ENCODE measurements around the gene GCSH.
A peak's percentile ranks its signal among the peaks of the same experiment; 100 is the strongest.

GCSH gene

DNA sequence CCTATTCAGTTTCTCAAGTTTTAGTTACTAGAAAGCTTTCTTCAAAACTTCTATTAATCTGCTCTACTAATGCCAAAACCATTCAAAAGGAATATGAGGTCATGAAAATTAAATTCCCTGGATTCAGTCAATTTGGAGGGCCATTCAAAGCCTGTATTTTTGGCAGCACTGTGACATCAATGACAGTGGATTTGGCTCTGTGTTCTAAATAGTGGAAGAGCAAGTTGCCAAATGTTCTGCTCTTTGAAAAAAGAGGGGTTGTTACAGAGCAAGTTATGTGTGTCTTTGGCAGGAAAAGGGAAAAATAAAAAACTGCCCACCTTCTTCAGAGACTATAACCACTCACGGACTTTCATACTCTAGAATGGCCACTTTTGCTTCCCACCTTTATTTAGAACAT is 16.0 kb downstream of the GCSH start:
- Mint-ChIP-seq H3K36me3 (ENCODE audit: low read depth) (peaks cover 26% of the 10 kb centered on the region), H3K9me3 (no peaks in the 10 kb centered on the region), H3K27me3 (ENCODE audit: low read depth, poor library complexity) (no peaks in the 10 kb centered on the region), H3K27ac (no peak overlapping the region), H3K4me3 (no peak overlapping the region), H3K4me1 (peaks cover 10% of the 10 kb centered on the region)
- DNase-seq = no peak
- TF ChIP-seq, protein P1, sequence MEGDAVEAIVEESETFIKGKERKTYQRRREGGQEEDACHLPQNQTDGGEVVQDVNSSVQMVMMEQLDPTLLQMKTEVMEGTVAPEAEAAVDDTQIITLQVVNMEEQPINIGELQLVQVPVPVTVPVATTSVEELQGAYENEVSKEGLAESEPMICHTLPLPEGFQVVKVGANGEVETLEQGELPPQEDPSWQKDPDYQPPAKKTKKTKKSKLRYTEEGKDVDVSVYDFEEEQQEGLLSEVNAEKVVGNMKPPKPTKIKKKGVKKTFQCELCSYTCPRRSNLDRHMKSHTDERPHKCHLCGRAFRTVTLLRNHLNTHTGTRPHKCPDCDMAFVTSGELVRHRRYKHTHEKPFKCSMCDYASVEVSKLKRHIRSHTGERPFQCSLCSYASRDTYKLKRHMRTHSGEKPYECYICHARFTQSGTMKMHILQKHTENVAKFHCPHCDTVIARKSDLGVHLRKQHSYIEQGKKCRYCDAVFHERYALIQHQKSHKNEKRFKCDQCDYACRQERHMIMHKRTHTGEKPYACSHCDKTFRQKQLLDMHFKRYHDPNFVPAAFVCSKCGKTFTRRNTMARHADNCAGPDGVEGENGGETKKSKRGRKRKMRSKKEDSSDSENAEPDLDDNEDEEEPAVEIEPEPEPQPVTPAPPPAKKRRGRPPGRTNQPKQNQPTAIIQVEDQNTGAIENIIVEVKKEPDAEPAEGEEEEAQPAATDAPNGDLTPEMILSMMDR (IDR thresholded peaks at IDR 0.05) = no peak

DNA sequence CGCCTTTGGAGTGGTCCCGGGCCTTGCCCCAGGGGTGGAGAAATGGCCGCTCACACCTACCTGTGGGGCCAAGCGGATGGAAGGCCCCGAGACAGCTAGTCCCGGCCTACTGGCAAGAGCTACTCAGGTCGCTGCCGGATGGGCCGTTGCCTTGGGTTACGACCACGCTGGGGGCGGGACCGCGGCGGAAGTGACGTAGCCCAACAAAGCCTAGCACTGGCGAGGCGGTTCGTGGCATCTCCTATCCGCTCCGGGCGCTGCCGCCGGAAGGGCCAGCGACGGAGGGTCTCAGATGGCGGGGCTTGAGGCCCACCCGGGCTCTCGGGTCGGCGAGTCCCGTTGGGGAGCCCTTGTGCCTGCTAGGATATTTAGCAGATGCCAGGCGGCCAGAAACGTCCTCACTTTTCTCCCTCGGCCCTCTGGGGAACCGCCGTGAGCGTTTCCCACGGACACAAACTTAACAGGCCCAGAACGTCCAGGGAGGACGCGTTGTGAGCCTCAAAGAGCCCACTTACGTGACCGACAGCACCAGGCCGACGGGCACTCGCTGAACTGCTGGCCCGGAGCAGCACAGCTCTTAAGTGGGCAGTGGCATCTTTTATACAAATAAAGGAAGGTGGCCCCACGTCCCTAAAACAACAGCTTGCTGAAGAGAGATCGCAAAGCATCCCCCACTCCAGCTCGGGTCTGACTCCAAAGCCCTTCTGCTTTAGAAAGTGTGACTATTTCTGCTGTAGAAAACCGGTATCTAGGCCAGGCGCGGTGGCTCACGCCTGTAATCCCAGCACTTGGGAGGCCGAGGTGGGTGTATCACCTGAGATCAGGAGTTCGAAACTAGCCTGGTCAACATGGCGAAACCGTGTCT is 18.9 kb downstream of the GCSH start, which contains the start of gene C16orf46:
C16orf46 (minus strand) TSS at position 163 of the 865 bp plus-strand sequence. CDS start 13,283 bp downstream, outside the sequence.
- no peaks in the 10 kb centered on the region for H3K27me3 Mint-ChIP-seq (ENCODE audit: low read depth, poor library complexity)
- H3K4me3 Mint-ChIP-seq = no peak within 1 kb of the TSS
- TF ChIP-seq, protein P1 (IDR thresholded peaks at IDR 0.05) = no peak
- H3K36me3 Mint-ChIP-seq (ENCODE audit: low read depth) = peaks cover 33% of the 10 kb centered on the region
- peak; percentile 99 for DNase-seq
- H3K4me1 Mint-ChIP-seq = peaks cover 10% of the 10 kb centered on the region
- H3K9me3 Mint-ChIP-seq = no peaks in the 10 kb centered on the region
- H3K27ac Mint-ChIP-seq = peak within 1 kb of the TSS; percentile 99

DNA sequence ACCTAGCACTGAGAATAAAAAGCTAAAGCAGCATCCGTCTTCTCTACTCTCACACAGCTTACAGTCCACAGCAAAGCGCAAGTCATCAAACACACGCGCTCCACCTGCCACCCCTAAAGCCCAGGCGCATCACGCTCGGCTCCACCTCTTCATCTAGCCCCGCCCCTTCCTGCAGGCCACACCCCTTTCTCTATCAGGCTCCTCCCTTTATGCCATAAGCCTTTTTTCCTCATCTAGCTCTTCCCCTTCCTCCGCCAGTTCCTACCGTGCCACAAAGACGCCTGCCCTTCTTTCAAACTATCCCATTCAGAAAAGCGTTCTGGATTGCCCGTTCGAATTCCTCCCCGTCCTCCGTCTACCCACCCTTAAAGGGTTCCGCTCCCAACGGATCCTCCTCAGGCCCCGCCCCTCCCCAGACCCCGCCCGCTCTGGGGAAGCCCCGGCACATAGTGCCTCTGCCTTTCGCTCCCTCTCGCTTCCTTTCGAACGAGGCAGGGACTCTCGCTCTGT is 19.6 kb downstream of the GCSH start:
- peaks cover 15% of the 10 kb centered on the region for H3K4me1 Mint-ChIP-seq
- no peak overlapping the region for H3K4me3 Mint-ChIP-seq
- no peak overlapping the region for H3K27ac Mint-ChIP-seq
- no peaks in the 10 kb centered on the region for H3K9me3 Mint-ChIP-seq
- TF ChIP-seq, protein P1 (IDR thresholded peaks at IDR 0.05) = no peak
- H3K36me3 Mint-ChIP-seq (ENCODE audit: low read depth) = peaks cover 31% of the 10 kb centered on the region
- peak; percentile 90 for DNase-seq
- peaks cover 3% of the 10 kb centered on the region for H3K27me3 Mint-ChIP-seq (ENCODE audit: low read depth, poor library complexity)

DNA sequence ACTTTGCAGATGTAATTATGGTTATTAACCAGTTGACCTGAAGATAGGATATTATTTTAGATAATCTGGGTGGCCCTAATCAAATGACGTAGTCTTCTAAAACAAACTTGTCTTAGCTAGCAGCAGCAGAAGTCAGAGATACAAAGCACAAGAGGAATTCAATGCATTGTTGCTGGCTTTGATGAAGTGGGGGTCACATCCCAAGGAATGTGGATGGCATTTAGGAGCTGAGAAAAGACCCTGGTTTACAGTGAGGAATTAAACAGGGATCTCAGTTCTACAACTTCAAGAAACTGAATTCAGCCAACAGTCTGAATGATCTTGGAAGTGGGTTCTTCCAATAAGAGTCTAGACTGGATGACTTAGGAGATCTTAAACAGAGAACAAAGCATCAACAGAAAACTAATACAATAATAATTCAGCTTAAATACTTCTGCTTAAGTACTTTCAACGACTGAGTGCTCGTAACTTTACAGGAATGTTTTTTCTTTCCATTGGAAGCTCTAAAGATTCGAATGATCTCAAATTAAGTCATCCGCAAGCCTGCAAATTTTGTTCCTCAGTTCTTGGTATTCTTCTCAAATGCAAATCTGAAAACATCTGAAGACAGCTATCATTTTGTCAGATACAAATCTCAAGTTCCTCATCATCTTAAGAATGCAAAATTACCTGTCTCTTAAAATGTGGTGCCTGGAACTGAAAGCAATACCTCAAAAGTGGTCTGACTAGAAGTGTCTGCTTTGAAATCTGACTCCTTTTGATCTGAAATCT is 22.4 kb downstream of the GCSH start:
- Mint-ChIP-seq H3K27me3 (ENCODE audit: low read depth, poor library complexity) (peaks cover 3% of the 10 kb centered on the region), H3K36me3 (ENCODE audit: low read depth) (peaks cover 27% of the 10 kb centered on the region), H3K4me3 (no peak overlapping the region), H3K4me1 (peaks cover 15% of the 10 kb centered on the region), H3K27ac (no peak overlapping the region), H3K9me3 (no peaks in the 10 kb centered on the region)
- DNase-seq = no peak
- TF ChIP-seq, protein P1 (IDR thresholded peaks at IDR 0.05) = no peak

DNA sequence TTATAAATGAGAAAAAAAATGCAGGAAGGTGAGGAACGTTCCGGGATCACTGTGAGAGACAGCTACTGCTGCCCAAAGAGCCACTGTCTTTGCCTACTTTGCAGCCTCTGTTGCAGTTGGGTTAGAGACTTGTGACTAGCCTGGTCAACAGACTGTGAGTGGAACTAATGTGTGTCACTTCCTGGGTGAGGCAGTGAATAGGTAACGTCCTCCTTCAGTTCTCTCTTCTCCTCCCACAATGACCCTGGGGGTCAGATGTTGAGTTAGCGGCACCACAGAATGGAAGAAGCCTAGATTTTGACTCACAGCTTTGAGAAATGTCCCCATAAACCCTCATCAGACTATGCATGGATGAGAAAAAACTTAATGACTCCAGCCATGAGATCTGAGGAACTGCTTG is 24.4 kb downstream of the GCSH start:
- DNase-seq = no peak
- peaks cover 3% of the 10 kb centered on the region for H3K27me3 Mint-ChIP-seq (ENCODE audit: low read depth, poor library complexity)
- peaks cover 34% of the 10 kb centered on the region for H3K36me3 Mint-ChIP-seq (ENCODE audit: low read depth)
- no peak overlapping the region for H3K27ac Mint-ChIP-seq
- no peak overlapping the region for H3K4me3 Mint-ChIP-seq
- no peaks in the 10 kb centered on the region for H3K9me3 Mint-ChIP-seq
- TF ChIP-seq, protein P1 (IDR thresholded peaks at IDR 0.05) = no peak
- peaks cover 5% of the 10 kb centered on the region for H3K4me1 Mint-ChIP-seq

All from nephron progenitor cell (in vitro differentiated cells).